Fibroblast of skin of right biceps (primary cell): ENCODE data around the gene CHN2.
A peak's percentile ranks its signal among the peaks of the same experiment; 100 is the strongest.

Source experiments
- DNase-seq: peaks from one replicate; pipeline ENCODE4 v3.0.0-alpha.2; 2013

CHN2 gene

DNA sequence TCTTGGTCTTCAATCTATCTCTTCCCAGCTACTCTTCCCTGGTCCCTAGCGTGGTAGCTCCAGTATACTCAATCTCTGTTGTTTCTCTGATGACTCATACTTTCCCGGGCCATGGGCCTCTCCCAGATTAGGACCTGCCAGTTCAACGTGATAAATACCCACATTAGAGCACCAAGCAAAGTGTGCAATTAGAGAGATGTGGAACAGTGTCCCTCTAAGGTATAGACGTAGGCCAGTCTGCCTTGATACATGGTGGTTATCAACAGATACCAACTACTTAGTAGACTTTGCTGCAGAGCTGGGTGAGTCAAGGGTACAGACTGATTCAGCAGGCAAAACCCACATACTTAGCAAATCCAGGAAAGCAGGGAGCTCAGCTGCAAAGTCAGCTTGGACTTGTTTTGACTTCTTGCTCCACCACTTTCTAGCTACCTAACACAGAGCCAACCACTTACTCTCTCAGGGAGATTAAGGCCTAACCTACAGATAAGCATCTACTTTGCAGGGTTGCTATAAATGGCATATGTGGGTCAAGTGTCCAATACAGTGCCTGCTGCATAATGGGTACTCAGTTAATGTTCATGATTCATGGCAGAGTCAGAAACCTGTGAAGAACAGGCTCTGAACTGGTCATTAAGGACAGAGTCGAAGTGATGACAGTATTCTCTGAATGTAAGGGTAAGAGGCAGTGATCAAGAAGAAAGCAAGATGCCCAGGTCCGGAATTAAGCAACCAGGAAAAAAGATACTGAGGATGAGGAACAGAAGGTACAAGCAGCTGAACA, 176.1 kb downstream of the CHN2 start:
- DNase-seq: no peak

DNA sequence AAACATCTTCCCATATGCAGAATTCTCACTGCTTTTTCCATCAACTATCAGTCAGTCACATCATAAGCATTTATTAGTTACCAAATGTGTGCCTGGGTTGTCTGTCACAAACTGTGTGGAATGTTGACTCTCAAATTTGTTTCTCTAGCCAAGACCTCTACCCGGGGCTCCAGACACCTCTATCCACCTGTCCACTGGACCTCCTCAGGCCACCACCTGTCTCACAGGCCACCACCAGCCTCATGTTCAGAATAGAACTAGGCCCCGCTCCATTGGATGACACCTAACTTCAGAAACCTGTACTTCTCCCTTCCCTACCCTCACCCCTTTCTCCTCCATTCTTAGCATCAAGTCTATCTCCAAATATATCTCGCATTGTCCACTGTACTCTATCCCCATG, 176.9 kb downstream of the CHN2 start:
- DNase-seq: no peak

DNA sequence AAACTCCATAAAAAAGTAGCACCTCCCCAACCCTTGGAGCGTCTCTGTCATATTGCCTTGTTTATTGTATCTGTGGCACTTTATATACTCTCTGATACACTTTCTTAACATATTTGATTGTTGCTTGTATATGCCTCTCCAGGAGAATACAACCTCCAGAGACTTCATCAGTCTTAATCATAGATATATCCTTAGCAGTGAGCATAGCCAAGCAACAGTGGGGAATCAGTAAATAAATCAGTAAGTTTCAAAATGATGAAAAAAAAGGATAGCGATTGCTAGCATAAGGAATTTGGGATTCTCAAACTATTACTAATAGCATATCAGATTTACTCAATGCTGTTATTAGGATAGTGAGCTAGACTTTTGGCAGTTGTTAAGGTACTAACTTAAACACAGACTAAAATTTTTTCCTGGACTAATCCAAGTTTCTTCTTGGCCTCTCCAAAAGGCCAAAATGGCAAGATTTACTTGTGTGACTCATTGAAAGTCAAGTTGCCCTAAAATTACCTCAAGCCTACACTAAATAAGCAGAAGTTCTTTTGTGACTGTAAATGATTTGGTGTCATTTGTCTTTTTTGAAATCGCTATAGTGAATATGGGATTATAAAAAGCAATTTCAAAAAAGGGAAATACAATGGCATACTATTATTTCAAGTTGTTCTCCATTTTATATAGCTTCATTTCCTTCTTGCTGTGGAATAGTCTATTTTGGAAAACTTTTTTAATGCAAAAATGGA, 177.9 kb downstream of the CHN2 start:
- DNase-seq: peak; percentile 33

DNA sequence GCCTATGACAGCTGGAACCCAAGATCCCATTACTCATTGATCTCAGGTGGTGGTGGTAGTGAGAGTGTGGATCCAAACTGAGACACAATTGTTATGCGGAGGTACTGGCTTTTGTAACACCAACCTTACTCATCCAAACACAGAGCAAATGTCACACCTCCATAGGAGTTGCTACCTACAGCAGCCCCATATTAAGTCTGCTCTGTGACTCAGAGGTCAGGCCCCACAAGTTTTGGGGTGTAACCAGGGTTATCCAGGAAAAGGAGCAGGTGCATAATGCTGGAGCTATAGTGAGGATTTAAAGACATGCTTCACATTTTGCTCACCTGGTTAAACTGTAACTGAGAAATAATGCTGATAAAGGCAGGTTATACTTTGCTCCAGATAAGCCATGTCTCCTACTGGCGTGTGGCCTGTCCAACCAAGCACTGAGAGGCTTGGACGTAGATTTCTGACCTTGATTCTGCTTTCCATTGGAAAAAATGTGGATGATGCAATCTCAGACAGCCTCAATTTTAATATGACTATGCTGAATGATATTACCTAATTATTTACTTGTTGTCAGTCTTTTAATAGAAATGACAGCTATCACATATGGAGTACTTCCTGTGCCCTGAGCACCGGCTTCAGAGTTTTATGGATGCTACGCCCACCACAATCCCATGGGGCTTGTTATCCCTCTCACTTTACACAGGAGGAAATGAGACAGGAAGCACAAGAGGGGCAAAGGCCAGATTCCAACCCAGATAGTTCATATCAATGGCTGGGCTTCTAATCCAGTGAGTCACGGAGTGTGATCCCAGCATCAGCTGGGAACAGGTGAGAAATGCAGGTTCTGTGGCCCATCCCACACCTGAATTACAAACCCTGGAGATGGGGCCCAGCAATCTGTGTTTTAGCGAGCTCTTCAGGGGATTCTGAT, 181.3 kb downstream of the CHN2 start:
- peak; percentile 28 for DNase-seq

DNA sequence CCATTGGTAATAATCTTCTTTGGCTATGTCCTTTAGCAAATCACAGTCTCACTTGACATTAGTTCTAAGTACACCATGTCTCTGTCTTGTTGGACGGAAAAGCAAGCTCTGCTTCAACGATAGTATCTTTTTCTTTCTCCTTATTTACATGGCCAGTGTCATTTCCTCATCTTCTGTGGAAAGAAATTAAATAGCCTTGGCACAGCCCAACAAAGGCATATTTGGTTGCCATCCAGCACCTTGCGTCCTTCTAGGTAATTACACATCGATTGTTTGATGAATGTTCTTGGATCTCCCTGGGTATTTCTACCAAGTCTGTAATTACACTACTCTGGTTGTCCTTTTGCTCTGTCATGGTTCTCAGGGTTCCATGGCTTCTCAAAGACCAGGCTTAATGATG, 183.1 kb downstream of the CHN2 start:
- DNase-seq: no peak

DNA sequence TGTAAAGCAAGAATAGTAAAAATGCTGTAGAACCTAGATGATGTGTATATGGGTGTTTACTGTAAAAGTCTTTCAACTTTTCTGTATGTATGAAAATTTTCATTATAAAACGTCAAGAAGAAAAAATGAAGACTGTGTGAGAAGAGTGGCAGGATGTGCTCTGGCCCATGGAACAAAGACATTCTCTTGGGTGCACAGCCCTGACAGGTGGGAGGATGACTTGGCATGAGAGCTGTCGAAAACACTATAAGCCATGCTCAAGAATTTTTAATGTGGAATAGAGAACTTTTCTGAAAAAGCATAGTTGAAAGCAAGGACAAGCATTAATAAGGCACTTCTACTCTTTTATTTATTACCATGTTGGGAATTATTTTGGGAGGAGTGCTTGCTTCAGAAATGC, 185.0 kb downstream of the CHN2 start:
- no peak for DNase-seq

DNA sequence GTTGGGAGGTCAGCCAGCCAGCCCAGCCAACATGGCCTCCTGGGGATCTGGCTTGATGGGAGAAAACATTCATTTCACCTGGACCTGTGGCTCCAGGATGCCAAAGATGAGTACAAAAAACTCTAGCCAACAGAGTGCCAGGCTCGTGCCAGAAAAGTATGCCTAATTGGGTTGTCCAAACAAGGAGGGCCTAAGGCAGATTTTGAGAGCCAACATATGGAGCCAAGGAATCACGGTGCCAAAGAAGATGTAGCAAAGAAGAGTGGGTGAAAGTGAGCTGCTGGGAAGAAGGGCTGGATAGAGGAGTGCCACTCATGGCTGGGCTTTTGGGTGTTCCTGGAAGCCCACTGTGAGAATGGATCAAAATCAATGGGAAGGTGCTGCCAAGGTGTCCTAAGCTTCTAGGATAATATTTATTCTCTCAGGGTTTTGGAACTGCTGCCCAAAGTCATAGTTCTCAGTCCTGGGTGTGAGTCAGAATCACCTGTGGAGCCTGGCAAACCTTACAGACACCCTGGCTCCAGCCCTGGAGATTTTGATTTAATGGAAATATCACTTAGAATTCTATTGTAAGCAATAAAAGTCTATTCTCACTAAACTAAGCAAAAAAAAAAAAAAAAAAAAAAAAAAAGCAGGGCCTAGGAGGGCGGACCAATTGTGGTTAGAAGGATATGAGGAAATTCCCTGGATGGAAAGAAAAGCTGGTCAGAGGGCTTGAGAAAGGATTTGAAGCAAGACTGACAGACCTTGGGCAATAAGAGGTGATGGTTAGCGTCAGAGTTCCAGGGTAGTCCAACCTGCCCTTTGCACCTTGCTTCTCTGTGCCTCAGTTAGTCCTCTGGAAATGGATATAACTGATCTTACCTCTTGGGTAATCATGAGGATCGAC, 186.9 kb downstream of the CHN2 start:
- no peak for DNase-seq

DNA sequence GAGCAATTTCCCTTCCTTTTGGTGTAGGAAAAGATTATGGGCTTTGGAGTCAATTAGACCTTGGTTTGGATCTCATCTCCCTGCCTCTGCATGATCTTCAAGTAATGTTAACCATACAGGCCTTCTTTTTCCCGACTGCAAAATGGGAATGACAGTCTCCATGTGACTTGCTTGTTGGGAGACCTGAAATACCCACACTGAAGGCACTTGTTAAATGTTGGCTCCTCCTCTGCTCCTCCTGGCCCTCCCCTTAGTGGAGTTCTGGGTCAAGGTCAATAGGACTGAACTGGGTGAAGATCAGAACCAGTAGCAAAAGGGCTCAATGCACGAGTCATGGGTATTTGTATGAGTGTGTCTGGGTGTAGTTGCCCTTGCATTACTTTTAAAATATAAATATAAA, 189.7 kb downstream of the CHN2 start:
- DNase-seq: no peak

DNA sequence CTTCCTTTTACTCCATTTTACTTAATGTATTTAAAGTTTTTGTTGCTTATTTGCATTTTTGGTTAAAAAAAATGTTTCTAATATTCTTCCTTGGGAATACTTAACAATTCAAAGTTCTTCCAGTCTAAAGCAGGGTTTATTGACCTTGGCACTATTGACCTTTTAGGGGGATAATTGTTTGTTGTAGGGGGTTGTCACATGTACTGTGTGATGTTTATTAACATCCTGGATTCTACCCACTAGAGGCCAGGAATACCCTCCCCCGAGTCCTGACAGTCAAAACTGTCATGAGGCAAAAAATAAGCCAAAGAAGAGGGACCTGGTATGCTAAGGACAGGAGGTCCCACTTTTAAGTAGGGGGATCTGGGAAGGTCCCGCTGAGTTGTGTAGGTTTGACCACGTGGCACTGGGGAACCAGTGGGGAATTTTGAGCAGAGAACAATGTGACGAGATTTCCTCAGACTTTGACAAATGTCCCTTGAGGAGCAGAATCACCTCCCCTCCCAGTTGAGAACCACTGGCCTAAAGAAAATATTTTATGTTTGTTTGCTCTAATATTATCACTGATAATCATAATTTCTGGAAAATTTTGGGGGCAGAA, 190.7 kb downstream of the CHN2 start:
- no peak for DNase-seq

DNA sequence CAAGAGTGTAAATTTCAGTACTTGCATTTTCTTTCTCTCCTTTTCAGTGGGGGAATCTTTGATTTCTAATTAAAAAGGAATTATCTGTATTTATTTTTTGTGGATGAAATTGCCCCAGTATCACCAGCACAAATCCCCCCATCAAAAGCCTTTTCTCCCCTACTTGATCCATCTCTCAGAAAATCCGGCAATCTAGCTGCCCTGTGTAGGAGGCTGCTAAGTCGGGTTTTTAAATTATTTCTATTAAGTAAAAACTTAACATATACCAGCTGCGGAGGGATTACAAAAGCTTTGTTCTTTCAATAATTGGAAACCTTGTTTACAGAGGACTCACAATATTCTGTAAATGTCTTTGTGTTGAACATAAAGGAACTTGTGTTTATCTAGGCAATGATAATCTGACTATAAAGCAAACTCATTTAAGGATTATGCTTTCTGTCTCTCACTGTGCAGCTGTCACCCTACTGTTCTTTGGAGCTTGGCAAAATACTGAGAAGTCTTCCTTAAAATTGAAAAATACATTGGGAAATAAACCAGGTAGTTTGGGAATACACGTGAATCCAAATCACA, 191.7 kb downstream of the CHN2 start:
- DNase-seq: no peak

DNA sequence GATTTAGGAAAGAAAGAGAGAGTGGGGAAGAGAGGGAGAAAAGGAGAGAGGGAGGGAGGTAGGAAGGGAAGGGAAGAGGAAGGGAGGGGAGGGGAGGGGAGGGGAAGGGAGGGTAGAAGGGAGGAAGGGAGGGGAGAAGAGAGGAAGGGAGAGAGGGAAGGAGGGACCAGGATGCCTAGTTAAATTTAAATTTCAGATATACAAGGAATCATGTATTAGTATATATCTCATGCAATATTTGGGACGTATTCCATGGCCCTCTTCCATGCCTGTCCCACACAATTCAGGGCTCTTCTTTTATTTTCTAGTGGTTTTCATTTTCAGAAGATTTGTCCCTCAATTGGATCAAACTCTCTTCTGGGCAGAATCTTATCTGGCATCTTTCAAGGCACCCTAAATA, 196.7 kb downstream of the CHN2 start:
- DNase-seq: no peak

DNA sequence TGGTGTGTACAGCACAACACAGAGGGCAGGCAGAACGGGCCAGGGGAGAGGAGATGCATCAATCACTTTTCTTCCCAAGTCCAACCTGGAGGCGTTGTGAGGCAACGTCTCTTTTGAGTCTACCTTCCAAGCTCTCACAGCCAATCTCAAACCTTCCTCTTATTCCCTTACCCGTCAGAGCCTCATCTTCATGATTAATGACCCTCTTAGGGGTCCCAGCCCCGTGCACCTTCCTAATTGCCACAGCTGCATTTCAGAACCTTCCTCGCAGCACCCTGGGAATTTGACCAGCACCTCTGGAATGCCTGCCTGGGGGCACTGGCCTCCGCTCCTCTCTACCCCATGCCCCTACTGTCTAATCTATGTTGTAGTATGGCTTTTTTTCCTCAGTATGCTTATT, 199.7 kb downstream of the CHN2 start:
- DNase-seq: no peak

DNA sequence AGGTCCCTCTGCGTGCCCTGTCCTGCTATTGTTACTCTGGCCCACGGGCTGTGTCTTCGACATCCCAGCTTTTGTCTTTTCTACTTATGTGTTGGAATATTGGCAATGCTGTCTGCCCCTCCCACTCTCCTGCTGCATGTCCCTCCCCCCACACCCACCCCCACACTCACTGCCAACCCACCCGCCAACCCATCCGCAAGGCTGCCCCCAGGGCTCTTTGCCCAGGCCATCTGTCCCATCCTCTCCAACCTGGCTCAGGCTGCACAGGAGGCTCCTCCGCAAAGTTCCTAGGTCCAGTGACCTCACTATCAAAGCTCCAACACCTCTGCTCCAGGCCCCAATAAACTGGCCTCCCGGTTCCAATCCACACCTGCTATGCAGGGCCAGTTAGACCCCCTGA, 202.0 kb downstream of the CHN2 start:
- DNase-seq: no peak

DNA sequence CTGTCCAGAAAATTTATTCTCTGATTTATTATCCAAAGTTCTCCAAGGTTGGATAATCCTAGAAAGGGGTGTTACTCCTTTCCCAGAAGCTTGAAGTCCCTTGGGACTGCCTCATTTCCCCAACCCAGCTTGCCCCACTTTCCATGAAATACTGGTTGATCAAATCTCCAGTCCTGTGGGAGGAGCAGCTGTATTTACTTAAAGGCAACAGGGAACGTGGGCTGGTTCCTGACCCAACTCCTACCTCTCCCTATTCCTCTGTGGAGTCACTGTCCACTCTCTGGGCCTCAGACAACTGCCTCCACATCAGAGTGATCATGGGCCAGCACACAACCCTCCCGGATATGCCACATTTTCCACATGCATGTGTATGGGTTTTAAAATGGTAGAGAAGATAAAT, 202.8 kb downstream of the CHN2 start:
- DNase-seq: no peak

DNA sequence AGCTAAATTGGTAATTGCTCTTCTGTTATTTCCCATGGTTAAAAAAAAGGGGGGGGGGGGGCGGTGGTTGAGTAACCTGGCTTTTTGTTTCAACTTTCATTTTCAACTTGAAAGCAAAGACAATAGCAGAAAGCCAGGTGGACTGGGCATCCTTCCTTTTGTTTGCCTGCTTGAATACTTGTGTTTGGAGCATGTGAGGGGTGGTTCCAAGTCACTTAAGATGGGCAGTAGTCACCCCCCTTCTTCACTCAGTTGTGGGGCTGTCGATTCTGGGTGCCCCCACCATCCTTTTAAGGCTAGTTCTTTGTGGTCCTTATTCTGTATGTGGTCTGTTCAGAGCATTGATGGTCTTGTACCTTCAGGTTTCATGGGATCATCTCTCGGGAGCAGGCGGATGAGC, 203.4 kb downstream of the CHN2 start:
- DNase-seq: no peak

DNA sequence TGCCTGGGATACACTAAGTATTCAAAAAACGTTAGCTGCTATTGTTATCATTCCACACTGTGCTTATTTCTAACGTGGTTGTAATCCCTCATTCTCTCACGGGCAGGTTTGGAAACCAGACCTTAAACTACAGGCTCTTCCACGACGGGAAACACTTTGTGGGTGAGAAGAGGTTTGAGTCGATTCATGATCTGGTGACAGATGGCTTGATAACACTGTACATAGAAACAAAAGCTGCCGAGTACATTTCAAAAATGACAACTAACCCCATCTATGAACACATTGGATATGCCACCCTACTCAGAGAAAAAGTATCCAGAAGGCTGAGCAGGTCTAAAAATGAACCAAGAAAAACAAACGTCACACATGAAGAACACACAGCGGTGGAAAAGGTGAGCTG, 205.9 kb downstream of the CHN2 start:
- DNase-seq: no peak

DNA sequence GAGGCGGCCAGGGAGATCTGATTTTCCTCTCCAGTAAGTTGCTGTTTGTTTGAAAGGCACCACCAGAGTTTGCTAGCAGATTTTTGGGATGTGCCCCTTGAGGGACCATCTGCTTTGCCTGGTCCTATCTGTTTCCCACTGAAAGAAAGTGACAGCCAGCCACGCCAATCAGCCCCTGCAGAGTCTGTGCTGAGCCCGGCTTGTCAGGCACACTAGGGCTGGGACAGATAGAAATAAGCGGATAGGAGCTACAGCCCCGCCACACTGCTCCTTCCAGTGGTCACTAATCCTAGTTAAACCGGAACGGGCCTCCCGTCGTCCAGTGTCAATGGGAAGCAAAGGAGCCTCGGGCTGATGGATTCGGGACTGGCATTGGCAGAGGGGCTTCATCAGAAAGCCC, 207.2 kb downstream of the CHN2 start:
- DNase-seq: no peak

DNA sequence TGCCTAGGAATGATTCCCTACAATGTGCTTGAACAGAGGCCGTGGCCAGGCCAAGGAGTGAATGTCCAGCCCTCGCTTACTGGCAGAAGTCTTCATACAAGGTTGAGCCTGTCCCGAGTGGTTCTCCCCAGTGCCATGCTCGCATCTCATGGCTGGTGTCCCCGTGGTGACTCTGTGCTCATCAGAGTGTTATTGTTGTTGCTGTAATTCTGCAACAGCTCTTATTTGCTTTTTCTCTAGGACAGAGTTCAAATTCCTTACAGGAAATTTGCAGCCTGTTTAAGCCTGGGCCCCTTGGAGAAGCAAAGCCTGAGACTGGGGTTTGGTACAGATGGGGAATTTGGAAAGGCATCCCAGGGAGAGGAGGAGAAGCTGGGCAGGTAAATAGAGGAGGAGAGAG, 211.3 kb downstream of the CHN2 start:
- no peak for DNase-seq

DNA sequence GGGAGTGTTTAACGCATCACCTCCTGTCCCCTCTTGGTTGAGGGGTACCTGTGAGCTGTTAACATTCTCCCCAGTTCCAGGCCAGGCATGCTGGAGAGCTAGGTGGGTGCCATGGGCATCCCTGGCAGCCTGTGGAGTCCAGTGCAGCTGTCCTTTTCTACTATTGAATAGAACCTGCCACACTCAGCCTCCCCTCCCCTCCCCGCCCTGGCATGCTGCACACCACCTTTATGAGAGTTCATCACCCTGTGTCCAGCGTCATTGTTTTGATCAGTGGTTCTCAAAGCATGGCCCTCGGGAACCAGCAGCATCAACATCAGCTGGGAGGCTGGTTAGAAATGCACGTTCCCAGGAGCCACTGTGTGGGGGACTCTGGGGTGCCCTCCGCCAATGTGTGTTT, 211.8 kb downstream of the CHN2 start:
- no peak for DNase-seq

DNA sequence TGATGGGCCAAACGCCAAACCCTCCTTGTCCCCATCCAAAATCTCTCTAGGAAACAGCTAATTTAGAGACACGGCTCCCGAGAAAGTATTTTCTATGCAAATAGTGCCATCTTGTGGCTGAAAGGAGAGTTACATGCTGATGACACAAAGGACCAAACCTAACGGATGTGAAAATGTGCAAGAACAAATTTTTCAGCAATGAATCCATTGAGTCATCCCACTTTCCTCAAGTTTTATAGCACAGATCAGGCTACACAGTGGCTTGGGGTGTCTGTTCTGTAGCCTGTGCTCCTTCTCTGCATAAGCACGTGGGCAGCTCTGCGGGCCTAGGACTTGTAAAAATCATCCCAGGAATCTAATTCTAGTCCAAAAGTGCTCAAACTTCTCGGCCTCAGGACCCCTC, 214.3 kb downstream of the CHN2 start:
- DNase-seq: peak; percentile 78

DNA sequence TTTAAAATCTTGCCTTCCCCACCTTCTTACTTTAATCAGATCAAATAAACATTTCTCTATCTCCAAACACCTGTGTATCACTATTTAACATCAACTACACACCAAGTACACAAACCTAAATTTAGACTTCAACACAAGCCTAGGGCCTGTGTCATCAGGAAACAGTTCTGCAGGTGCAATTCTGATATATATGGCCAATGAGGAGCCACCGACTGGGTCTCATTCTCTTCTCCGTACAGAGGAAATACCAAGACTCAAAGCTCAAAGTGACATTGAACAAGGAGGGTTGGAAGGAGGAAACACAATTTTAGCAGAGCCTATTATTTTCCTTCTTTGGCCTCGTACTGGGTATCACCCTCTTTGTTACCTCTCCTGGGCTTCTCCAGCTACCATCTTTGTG, 216.4 kb downstream of the CHN2 start:
- no peak for DNase-seq

DNA sequence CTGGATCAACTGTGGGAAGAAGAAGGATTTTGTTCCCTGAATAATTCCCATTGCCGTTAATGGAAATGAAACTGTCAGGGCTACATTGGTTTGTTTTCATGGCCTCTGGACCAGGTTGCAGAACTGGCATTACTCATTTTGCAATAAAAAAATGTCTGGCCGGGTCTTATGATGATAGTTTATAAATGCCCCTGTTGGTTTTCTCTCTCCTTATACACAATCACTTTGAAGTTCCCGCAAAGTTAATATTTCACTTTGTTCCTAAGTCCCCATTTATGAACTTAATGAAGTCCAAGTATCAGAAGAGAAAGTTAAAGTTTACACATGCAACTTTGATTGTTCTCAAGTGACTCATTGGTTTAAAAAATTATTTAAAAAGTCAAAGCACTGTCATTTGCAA, 218.3 kb downstream of the CHN2 start:
- no peak for DNase-seq
